ENCODE data around the gene FGF6. TPM values are rescaled to one million over a fixed set of nuclear protein-coding genes. Genes with fewer than 3 reads are reported as not detected.
A peak's percentile ranks its signal among the peaks of the same experiment; 100 is the strongest.

Gene FGF6
- total RNA-seq, 3 donors from 2014 or later (not counting 1 experiment from before 2014, with no cell fraction given): not detected

- 27% methylated on average over 3 of the region's 4 CpGs for WGBS (ENCODE audit: insufficient coverage)
- H3K27me3 ChIP-seq (ENCODE audit: control insufficient read depth, insufficient read depth, low read length): no peaks in the 10 kb centered on the region
- H3K36me3 Mint-ChIP-seq: no peaks in the 10 kb centered on the region
- intact Hi-C loops (cut with micrococcal nuclease): loop anchor here (5.0 kb wide), 2 partner anchors 106 to 534 kb away; no protein-coding TSS in a partner anchor
- no peaks in the 10 kb centered on the region for H3K9me3 Mint-ChIP-seq
- no peaks in the 10 kb centered on the region for H3K9me3 ChIP-seq (ENCODE audit: control insufficient read depth, insufficient read depth, low read length)
- peaks cover 9 to 11% of the 10 kb centered on the region in 2 donors for H3K27me3 Mint-ChIP-seq (ENCODE audit: low read depth in 2 of 2)
- DNase-seq (peak in 1 of 2 donors; percentile 72), ATAC-seq (peak in 2 of 3 donors; percentile 52 to 61)
- no peaks in the 10 kb centered on the region for H3K4me1 ChIP-seq (ENCODE audit: control insufficient read depth, insufficient read depth, low read length)
- TF ChIP-seq CTCF (IDR thresholded peaks at IDR 0.05): peak; percentile 77
- no peak overlapping the region for H3K27ac ChIP-seq (ENCODE audit: low read length)
- H3K4me1 Mint-ChIP-seq: no peaks in the 10 kb centered on the region
- H3K4me3 ChIP-seq (ENCODE audit: low read length): no peak overlapping the region
- no peaks in the 10 kb centered on the region for H3K36me3 ChIP-seq (ENCODE audit: control insufficient read depth, insufficient read depth, low read length)
- H3K27ac Mint-ChIP-seq: no peak overlapping the region
- no peak overlapping the region for H3K4me3 Mint-ChIP-seq
These were observed 24.0 kb downstream of the FGF6 start for GRCh38 chr12:4421590-4422031.

GRCh38 chr12:4420138-4420670 is 25.4 kb downstream of the FGF6 start:
- peaks cover 1% of the 10 kb centered on the region for H3K4me1 ChIP-seq (ENCODE audit: control insufficient read depth, insufficient read depth, low read length)
- H3K9me3 Mint-ChIP-seq: no peaks in the 10 kb centered on the region
- no peak overlapping the region for H3K27ac Mint-ChIP-seq
- no peak for TF ChIP-seq CTCF (IDR thresholded peaks at IDR 0.05)
- no peaks in the 10 kb centered on the region for H3K36me3 Mint-ChIP-seq
- H3K27me3 Mint-ChIP-seq (ENCODE audit: low read depth in 2 of 2): peaks cover 14 to 22% of the 10 kb centered on the region in 2 donors
- DNase-seq (no peak), ATAC-seq (no peak)
- H3K36me3 ChIP-seq (ENCODE audit: control insufficient read depth, insufficient read depth, low read length): no peaks in the 10 kb centered on the region
- no peak overlapping the region for H3K4me3 ChIP-seq (ENCODE audit: low read length)
- no peaks in the 10 kb centered on the region for H3K9me3 ChIP-seq (ENCODE audit: control insufficient read depth, insufficient read depth, low read length)
- H3K27me3 ChIP-seq (ENCODE audit: control insufficient read depth, insufficient read depth, low read length): no peaks in the 10 kb centered on the region
- WGBS (ENCODE audit: insufficient coverage): 86% methylated on average over 1 of the region's 5 CpGs
- intact Hi-C loops (cut with micrococcal nuclease): loop anchor here (5.0 kb wide), 2 partner anchors 107 to 533 kb away; no protein-coding TSS in a partner anchor
- peaks cover 0 to 5% of the 10 kb centered on the region in 2 donors for H3K4me1 Mint-ChIP-seq
- H3K27ac ChIP-seq (ENCODE audit: low read length): no peak overlapping the region
- H3K4me3 Mint-ChIP-seq: no peak overlapping the region

- TF ChIP-seq CTCF (IDR thresholded peaks at IDR 0.05): no peak
- Mint-ChIP-seq H3K4me1 (peaks cover 0 to 5% of the 10 kb centered on the region in 2 donors), H3K27ac (no peak overlapping the region), H3K4me3 (no peak overlapping the region), H3K36me3 (no peaks in the 10 kb centered on the region), H3K27me3 (ENCODE audit: low read depth in 2 of 2) (peaks cover 14 to 22% of the 10 kb centered on the region in 2 donors), H3K9me3 (no peaks in the 10 kb centered on the region)
- Histone ChIP-seq H3K27me3 (ENCODE audit: control insufficient read depth, insufficient read depth, low read length) (no peaks in the 10 kb centered on the region), H3K36me3 (ENCODE audit: control insufficient read depth, insufficient read depth, low read length) (no peaks in the 10 kb centered on the region), H3K27ac (ENCODE audit: low read length) (no peak overlapping the region), H3K4me1 (ENCODE audit: control insufficient read depth, insufficient read depth, low read length) (peaks cover 3% of the 10 kb centered on the region), H3K9me3 (ENCODE audit: control insufficient read depth, insufficient read depth, low read length) (no peaks in the 10 kb centered on the region), H3K4me3 (ENCODE audit: low read length) (no peak overlapping the region)
- intact Hi-C loops (cut with micrococcal nuclease): no loop called here
- DNase-seq: no peak
- no peak for ATAC-seq
- 88% methylated on average over 5 of the region's 5 CpGs for WGBS (ENCODE audit: insufficient coverage)
These were observed 26.7 kb downstream of the FGF6 start for GRCh38 chr12:4418913-4419312.

GRCh38 chr12:4417936-4418335 is 27.7 kb downstream of the FGF6 start:
- 73% methylated on average over 4 of the region's 5 CpGs for WGBS (ENCODE audit: insufficient coverage)
- H3K27ac Mint-ChIP-seq: no peak overlapping the region
- no peak overlapping the region for H3K4me3 ChIP-seq (ENCODE audit: low read length)

More at GRCh38 chr12:4417936-4418335, 27.7 kb downstream of the FGF6 start:
- H3K4me3 Mint-ChIP-seq: no peak overlapping the region
- H3K27me3 ChIP-seq (ENCODE audit: control insufficient read depth, insufficient read depth, low read length): no peaks in the 10 kb centered on the region
- ATAC-seq (no peak), DNase-seq (no peak)
- peaks cover 0 to 5% of the 10 kb centered on the region in 2 donors for H3K4me1 Mint-ChIP-seq
- no peaks in the 10 kb centered on the region for H3K9me3 ChIP-seq (ENCODE audit: control insufficient read depth, insufficient read depth, low read length)
- TF ChIP-seq CTCF (IDR thresholded peaks at IDR 0.05): no peak
- H3K27me3 Mint-ChIP-seq (ENCODE audit: low read depth in 2 of 2): peaks cover 14 to 22% of the 10 kb centered on the region in 2 donors
- no peak overlapping the region for H3K27ac ChIP-seq (ENCODE audit: low read length)
- H3K36me3 ChIP-seq (ENCODE audit: control insufficient read depth, insufficient read depth, low read length): no peaks in the 10 kb centered on the region
- intact Hi-C loops (cut with micrococcal nuclease): no loop called here
- peaks cover 3% of the 10 kb centered on the region for H3K4me1 ChIP-seq (ENCODE audit: control insufficient read depth, insufficient read depth, low read length)
- H3K36me3 Mint-ChIP-seq: no peaks in the 10 kb centered on the region
- H3K9me3 Mint-ChIP-seq: no peaks in the 10 kb centered on the region
